GM10266 (cell line): Measurements from ENCODE around the gene TPTE2.

Source experiments
- DNase-seq: peaks from one replicate; pipeline ENCODE4 v3.0.0; 2012; ENCODE audit errors: extremely low spot score
- CTCF ChIP-seq: IDR thresholded peaks from 2 replicates; pipeline ENCODE4 v1.5.1; 2012; ENCODE audit warnings: mild to moderate bottlenecking, low read depth; ENCODE audit not compliant: control insufficient read depth, insufficient read depth; ENCODE audit errors: missing control alignments

TPTE2 gene

GRCh38 chr13:19597523-19597922 is 36.2 kb upstream of the TPTE2 start:
- TF ChIP-seq CTCF, result no peak
- DNase-seq, result no peak

DNA sequence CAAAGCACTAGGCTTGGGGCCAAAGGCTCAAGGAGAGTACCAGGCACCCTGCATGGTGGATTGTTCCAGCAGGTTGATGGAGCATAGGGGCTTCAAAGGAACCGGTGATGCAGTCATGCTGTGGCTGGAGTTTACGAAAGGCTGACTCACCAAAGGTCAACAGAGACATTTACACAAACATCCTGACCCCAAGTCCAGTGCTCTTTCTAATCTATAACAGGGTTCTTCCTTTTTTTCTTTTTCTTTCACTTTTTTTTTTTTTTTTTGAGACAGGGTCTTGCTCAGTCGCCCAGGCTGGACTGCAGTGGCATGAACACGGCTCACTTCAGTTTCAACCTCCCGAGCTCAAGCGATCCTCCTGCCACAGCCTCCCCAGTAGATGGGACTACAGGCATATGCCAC is 35.6 kb upstream of the TPTE2 start:
- DNase-seq, result no peak
- TF ChIP-seq CTCF, result no peak

DNA sequence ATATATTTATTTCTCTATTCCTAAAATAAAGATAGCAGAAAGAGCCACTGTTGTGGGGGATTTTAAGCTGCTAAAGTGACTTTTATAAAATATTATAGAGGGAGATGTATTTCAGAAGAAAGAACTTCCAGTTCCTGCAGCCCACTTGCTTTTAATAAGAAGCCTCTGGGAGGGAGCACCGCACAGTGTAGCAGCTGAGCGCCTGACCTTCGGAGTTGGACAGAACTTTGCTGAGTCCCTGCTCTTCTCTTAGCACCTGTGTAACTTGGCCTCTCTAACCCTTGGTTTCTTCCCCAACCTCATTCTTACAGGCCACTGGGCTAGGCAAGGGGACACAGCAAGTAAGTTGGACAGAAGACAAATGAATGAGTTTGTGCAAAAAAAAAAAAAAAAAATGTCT is 34.8 kb upstream of the TPTE2 start:
- TF ChIP-seq CTCF, result no peak

GRCh38 chr13:19592657-19593180 is 31.4 kb upstream of the TPTE2 start:
- no peak for DNase-seq
- no peak for TF ChIP-seq CTCF

More for the DNA sequence above, 34.8 kb upstream of the TPTE2 start:
- DNase-seq, result no peak

GRCh38 chr13:19591864-19592263 is 30.5 kb upstream of the TPTE2 start:
- TF ChIP-seq CTCF, result no peak
- no peak for DNase-seq

GRCh38 chr13:19590423-19590822 is 29.1 kb upstream of the TPTE2 start:
- no peak for DNase-seq
- no peak for TF ChIP-seq CTCF

DNA sequence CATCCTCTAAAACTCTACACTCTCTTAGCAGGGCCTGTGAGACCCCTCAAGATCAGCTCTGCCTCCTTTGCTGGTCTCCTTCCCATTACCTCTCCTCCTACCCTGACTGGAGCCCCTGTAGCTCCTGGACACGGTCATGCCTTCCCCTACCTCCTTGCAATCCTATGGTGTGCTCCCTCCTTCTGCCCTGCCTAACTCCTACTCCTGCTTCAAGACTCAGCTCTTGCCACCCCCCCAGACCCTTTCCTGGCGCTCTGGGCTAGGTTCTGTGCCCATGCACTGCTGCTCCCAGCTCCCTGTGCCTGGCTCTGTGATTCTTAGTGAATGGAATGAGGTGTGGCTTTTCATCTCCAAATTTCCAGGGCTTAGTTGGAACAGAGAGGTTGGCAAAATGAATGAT is 28.0 kb upstream of the TPTE2 start:
- no peak for DNase-seq
- TF ChIP-seq CTCF, result no peak
